Duodenal mucosa (tissue), 2 donors: ENCODE data around the gene NBPF3.

ENCODE experiments used
- H3K27ac ChIP-seq: one replicate; pipeline ENCODE4 v1.7.0; 2013; ENCODE audit warnings: low read depth, low read length
- H3K27me3 ChIP-seq, 2 donors: one replicate each; pipeline ENCODE4 v1.7.0; 2013; ENCODE audit warnings: low read length in 2 of 2, control low read depth in 1 of 2; ENCODE audit not compliant: insufficient read depth in 2 of 2, control insufficient read depth in 1 of 2
- H3K36me3 ChIP-seq, 2 donors: one replicate each; pipeline ENCODE4 v1.7.0; 2013; ENCODE audit warnings: low read length in 2 of 2, control low read depth in 1 of 2; ENCODE audit not compliant: insufficient read depth in 2 of 2, control insufficient read depth in 1 of 2
- H3K4me1 ChIP-seq, 2 donors: one replicate each; pipeline ENCODE4 v1.7.0; 2013; ENCODE audit warnings: low read length in 2 of 2, control low read depth in 1 of 2; ENCODE audit not compliant: insufficient read depth in 2 of 2, control insufficient read depth in 1 of 2
- H3K4me3 ChIP-seq, 2 donors: one replicate each; pipeline ENCODE4 v1.7.0; 2013; ENCODE audit warnings: low read length in 2 of 2, low read depth in 1 of 2
- H3K9ac ChIP-seq, 2 donors: one replicate each; pipeline ENCODE4 v1.7.0; 2013; ENCODE audit warnings: low read length in 2 of 2, low read depth in 1 of 2
- H3K9me3 ChIP-seq, 2 donors: one replicate each; pipeline ENCODE4 v1.7.0; 2013; ENCODE audit warnings: low read length in 2 of 2, control low read depth in 1 of 2; ENCODE audit not compliant: control insufficient read depth in 1 of 2

NBPF3 gene

GRCh38 chr1:21491488-21492355, 51.8 kb downstream of the NBPF3 start:
- Histone ChIP-seq H3K4me3 (no peak overlapping the region), H3K9ac (no peak overlapping the region), H3K27ac (no peak overlapping the region), H3K36me3 (no peaks in the 10 kb centered on the region), H3K27me3 (peaks cover 0 to 5% of the 10 kb centered on the region in 2 donors), H3K9me3 (no peaks in the 10 kb centered on the region), H3K4me1 (no peaks in the 10 kb centered on the region)

DNA sequence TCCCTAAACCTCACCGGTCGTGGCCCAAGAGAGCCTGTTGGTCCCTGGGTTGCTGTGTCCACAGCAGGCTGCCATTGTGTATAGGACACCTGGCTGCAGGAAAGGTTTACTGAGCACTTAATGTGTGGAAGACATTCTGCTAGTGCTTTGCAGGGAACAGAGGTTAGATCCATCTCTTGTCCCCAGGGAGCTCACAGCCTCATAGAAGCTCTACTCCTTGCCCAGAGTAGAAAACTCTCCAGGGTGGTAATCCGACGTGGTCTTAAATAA, 52.4 kb downstream of the NBPF3 start:
- no peaks in the 10 kb centered on the region for H3K4me1 ChIP-seq
- no peak overlapping the region for H3K27ac ChIP-seq
- H3K27me3 ChIP-seq, result peaks cover 0 to 5% of the 10 kb centered on the region in 2 donors
- H3K9me3 ChIP-seq, result no peaks in the 10 kb centered on the region
- H3K36me3 ChIP-seq, result no peaks in the 10 kb centered on the region
- H3K4me3 ChIP-seq, result no peak overlapping the region
- H3K9ac ChIP-seq, result no peak overlapping the region

DNA sequence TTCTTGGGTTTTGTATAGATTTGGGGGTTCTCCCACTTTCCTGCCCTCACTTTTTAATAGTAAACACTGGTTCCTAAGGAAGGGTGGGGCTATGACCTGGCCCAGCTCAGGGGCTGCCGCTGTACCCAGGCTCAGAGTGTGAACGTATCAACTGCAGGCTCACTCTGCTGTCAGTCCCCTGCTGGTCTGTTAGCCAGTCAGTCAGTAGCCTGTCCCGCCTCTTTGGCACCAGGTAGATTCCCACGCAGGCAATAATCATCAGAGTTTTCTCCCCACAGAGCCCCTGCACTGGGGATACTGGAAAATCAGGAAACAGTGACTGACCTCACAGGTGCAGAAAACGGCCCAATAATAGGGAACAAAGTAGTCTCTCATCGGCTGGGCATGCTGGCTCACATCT, 54.3 kb downstream of the NBPF3 start:
- no peaks in the 10 kb centered on the region for H3K4me1 ChIP-seq
- H3K9ac ChIP-seq, result no peak overlapping the region
- no peaks in the 10 kb centered on the region for H3K36me3 ChIP-seq
- no peak overlapping the region for H3K4me3 ChIP-seq
- H3K27me3 ChIP-seq, result peaks cover 0 to 5% of the 10 kb centered on the region in 2 donors
- no peak overlapping the region for H3K27ac ChIP-seq
- H3K9me3 ChIP-seq, result no peaks in the 10 kb centered on the region

- H3K4me3 ChIP-seq, result no peak overlapping the region
- no peaks in the 10 kb centered on the region for H3K36me3 ChIP-seq
- no peaks in the 10 kb centered on the region for H3K4me1 ChIP-seq
- no peak overlapping the region for H3K9ac ChIP-seq
- H3K9me3 ChIP-seq, result no peaks in the 10 kb centered on the region
- no peak overlapping the region for H3K27ac ChIP-seq
- peaks cover 0 to 5% of the 10 kb centered on the region in 2 donors for H3K27me3 ChIP-seq
Observed at GRCh38 chr1:21495225-21495820, 55.4 kb downstream of the NBPF3 start.

DNA sequence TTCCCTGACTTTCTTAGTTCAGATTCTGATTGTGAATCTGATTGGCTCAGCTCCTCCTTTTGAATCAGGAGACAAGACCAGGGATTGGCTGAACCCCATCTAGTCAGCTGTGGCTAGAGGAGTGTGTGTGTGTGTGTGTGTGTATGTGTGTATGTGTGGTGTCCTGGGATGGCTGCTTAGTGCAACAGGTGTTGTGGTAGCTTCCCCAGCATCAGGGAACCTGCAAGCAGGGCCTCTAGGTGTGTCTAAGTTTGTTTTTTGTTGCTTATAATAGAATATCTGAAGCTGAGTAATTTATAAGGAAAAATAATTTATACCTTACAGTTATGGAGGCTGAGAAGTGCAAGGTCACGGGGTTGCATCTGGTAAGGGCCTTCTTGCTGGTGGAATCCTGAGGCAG, 56.1 kb downstream of the NBPF3 start:
- H3K9ac ChIP-seq, result no peak overlapping the region
- no peaks in the 10 kb centered on the region for H3K9me3 ChIP-seq
- H3K27me3 ChIP-seq, result peaks cover 0 to under 1% of the 10 kb centered on the region in 2 donors
- H3K27ac ChIP-seq, result no peak overlapping the region
- H3K4me3 ChIP-seq, result no peak overlapping the region
- H3K4me1 ChIP-seq, result no peaks in the 10 kb centered on the region
- no peaks in the 10 kb centered on the region for H3K36me3 ChIP-seq

- Histone ChIP-seq H3K4me1 (no peaks in the 10 kb centered on the region), H3K9ac (no peak overlapping the region), H3K27ac (no peak overlapping the region), H3K4me3 (no peak overlapping the region), H3K9me3 (no peaks in the 10 kb centered on the region), H3K27me3 (no peaks in the 10 kb centered on the region), H3K36me3 (no peaks in the 10 kb centered on the region)
Observed at GRCh38 chr1:21496886-21497285, 56.9 kb downstream of the NBPF3 start.

DNA sequence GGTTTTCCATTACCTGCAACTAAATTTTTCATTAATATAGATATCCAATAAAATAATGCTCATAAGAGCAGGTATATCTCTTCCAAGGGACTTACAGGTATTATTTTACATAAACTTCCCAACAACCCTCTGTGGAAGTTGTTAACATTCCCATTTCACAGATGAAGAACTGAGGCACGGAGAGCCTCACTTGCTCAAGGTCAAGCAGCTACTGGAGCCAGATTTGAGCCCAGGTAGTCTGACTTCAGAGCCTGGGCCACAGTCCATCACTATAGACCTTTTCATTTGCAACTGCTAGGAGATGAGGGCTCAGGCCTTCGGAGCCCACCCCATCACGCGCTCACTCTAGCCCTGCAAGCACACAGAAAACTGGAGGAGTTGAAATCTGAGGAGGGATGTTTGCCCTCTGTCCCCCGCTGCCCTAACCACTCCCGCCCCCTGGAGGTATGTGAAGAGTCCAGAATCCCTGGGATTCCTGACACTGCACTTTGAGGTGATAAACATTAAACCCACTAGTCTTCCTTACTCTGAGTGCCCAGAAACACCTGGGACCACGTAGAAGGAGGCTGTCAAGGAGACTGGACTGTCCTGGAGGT, 57.6 kb downstream of the NBPF3 start:
- no peaks in the 10 kb centered on the region for H3K36me3 ChIP-seq
- no peaks in the 10 kb centered on the region for H3K27me3 ChIP-seq
- no peak overlapping the region for H3K4me3 ChIP-seq
- H3K9me3 ChIP-seq, result no peaks in the 10 kb centered on the region
- H3K4me1 ChIP-seq, result no peaks in the 10 kb centered on the region
- no peak overlapping the region for H3K9ac ChIP-seq
- no peak overlapping the region for H3K27ac ChIP-seq

DNA sequence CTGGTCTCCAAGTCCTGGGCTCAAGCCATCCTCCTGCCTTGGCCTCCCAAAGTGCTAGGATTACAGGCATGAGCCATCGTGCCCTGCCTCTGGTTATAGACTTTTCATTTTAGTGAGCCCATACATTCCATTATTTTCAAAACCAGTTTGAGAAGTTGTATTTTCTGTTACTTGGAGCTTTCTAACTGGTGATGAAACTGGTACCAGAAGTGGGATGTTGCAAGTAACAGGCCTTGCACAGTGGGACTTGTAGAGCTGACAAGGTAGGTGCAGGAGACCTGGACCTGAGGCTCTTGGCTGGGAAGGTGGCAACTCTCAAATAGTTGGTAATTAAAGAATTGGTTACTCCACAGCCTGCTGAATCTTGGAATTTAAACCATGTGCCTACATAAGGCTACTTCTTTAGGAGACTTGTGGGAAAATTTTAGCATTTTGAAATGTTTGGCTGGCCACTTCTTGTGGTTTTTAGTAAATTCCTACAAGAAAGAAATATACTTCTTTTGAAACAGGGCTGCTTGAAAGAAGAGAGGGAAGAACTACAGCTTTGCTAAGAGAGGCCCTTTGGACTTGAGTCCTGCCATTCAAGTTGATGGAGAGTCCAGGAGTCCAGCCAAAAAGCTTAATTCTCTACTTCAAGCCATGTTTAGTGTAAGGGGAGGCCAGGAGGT, 59.5 kb downstream of the NBPF3 start:
- Histone ChIP-seq H3K4me1 (no peaks in the 10 kb centered on the region), H3K4me3 (no peak overlapping the region), H3K27ac (no peak overlapping the region), H3K27me3 (no peaks in the 10 kb centered on the region), H3K9me3 (no peaks in the 10 kb centered on the region), H3K36me3 (no peaks in the 10 kb centered on the region), H3K9ac (no peak overlapping the region)

DNA sequence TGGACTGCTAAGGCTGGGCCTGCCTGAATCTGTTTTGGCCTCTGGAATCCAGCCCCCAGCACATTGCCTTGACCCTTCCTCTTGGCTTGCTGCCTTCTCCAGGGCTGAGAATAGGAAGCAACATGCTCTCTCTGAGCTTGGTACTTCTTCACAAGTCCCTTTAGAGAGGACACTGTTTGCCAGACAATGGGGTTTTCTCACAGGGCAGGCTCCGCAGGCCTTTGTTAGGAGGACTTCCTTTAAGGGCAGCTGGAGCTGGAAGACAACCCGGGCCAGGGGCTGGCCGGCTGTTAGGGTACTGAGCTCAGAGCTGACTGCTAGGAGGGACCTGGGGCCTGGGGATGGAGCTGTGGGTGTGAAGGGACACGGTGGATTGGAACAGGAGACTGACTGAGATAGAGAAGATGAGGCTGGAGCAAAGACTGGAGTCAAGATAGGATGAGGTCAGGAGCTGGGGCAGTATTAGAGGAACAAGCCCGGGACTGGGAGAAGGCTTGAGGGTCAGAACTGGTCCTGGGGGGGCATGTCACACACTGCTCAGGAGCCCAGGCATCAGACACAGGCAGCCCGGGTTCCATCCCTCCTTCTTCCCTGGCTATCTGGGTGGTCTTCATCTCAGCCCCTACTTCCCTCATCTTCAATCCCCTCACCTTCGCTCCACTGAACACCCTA, 63.9 kb downstream of the NBPF3 start:
- Histone ChIP-seq H3K4me3 (no peak overlapping the region), H3K27me3 (peaks cover 10 to 11% of the 10 kb centered on the region in 2 donors), H3K27ac (no peak overlapping the region), H3K9me3 (no peaks in the 10 kb centered on the region), H3K36me3 (no peaks in the 10 kb centered on the region), H3K4me1 (peaks cover 0 to 5% of the 10 kb centered on the region in 2 donors), H3K9ac (no peak overlapping the region)

DNA sequence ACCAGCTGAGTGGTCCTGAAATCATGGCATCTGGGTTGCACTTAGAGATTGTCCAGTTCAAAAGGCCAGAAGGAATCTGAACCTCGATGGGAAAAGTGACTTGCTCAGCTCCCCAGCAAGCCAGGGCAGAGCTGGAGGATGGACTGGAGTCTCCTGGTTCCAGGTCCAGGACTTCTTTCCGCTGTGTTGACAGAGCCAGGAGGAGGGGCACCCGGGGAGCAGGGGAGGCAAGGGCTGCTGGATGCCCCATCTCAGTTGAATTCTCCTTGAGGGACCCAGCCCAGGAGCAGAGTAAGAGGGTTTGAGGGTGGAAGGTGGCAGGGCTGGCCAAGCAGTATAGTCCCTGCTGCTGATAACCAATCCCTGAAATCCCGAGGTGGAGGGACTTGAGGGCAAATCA, 66.9 kb downstream of the NBPF3 start:
- no peak overlapping the region for H3K9ac ChIP-seq
- no peaks in the 10 kb centered on the region for H3K36me3 ChIP-seq
- no peak overlapping the region for H3K27ac ChIP-seq
- no peak overlapping the region for H3K4me3 ChIP-seq
- peaks cover 26% of the 10 kb centered on the region in 2 donors for H3K27me3 ChIP-seq
- H3K9me3 ChIP-seq, result no peaks in the 10 kb centered on the region
- peaks cover 0 to 6% of the 10 kb centered on the region in 2 donors for H3K4me1 ChIP-seq
